KMS-11 (cell line): ENCODE data around the gene MLPH.

Source experiments
- H2AFZ ChIP-seq: fragments of 200-600 bp; sonication (generic); 2 replicates; pipeline ENCODE4 v1.6.1; 2016; ENCODE audit warnings: antibody characterized with exemption, mixed run types, low read depth
- H3K27ac ChIP-seq: fragments of 200-600 bp; sonication (generic); 2 replicates; pipeline ENCODE4 v1.6.1; 2016; ENCODE audit warnings: mild to moderate bottlenecking, mixed run types
- H3K27me3 ChIP-seq: fragments of 200-600 bp; sonication (generic); 2 replicates; pipeline ENCODE4 v1.6.1; 2017; ENCODE audit warnings: mild to moderate bottlenecking, low read depth, mixed run types, moderate library complexity; ENCODE audit not compliant: insufficient read depth
- H3K36me3 ChIP-seq: fragments of 200-600 bp; sonication (generic); 2 replicates; pipeline ENCODE4 v1.6.1; 2017; ENCODE audit warnings: mild to moderate bottlenecking, mixed run types; ENCODE audit not compliant: insufficient read depth
- H3K4me1 ChIP-seq: fragments of 200-600 bp; sonication (generic); 2 replicates; pipeline ENCODE4 v1.6.1; 2016; ENCODE audit warnings: mild to moderate bottlenecking, low read depth, mixed run types; ENCODE audit not compliant: poor library complexity, severe bottlenecking
- H3K4me2 ChIP-seq: fragments of 200-600 bp; sonication (generic); 2 replicates; pipeline ENCODE4 v1.7.0; 2016; ENCODE audit warnings: mild to moderate bottlenecking, mixed run types
- H3K4me3 ChIP-seq: fragments of 200-600 bp; sonication (generic); IDR thresholded peaks from 2 replicates; pipeline ENCODE4 v1.6.1; 2017; ENCODE audit warnings: low read depth, low read length, mixed read lengths; ENCODE audit not compliant: insufficient read depth
- H3K79me2 ChIP-seq: fragments of 200-600 bp; sonication (generic); 2 replicates; pipeline ENCODE4 v1.6.1; 2016; ENCODE audit warnings: low read depth, mixed run types; ENCODE audit not compliant: insufficient read depth
- H3K9ac ChIP-seq: fragments of 200-600 bp; sonication (generic); 2 replicates; pipeline ENCODE4 v1.6.1; 2016; ENCODE audit warnings: mild to moderate bottlenecking, mixed run types
- H4K20me1 ChIP-seq: fragments of 200-600 bp; sonication (generic); 2 replicates; pipeline ENCODE4 v1.6.1; 2016; ENCODE audit warnings: mild to moderate bottlenecking, mixed run types; ENCODE audit not compliant: insufficient read depth
- TF ChIP-seq, protein P1 (sequence below): fragments of 200-600 bp; sonication (generic); conservative IDR thresholded peaks from 2 replicates; pipeline ENCODE4 v1.6.1; 2017; ENCODE audit warnings: low read depth, mild to moderate bottlenecking, antibody characterized with exemption, low read length, moderate library complexity, mixed read lengths

The MLPH gene

GRCh38 chr2:237525559-237526157 is 38.6 kb downstream of the MLPH start:
- Histone ChIP-seq H3K36me3 (no peaks in the 10 kb centered on the region), H4K20me1 (no peaks in the 10 kb centered on the region), H3K9ac (no peak overlapping the region), H3K4me3 (no peak overlapping the region), H3K4me1 (no peaks in the 10 kb centered on the region), H3K79me2 (no peaks in the 10 kb centered on the region), H3K27me3 (no peaks in the 10 kb centered on the region), H3K27ac (no peak overlapping the region), H3K4me2 (no peak overlapping the region), H2AFZ (no peak overlapping the region)
- TF ChIP-seq, protein P1, sequence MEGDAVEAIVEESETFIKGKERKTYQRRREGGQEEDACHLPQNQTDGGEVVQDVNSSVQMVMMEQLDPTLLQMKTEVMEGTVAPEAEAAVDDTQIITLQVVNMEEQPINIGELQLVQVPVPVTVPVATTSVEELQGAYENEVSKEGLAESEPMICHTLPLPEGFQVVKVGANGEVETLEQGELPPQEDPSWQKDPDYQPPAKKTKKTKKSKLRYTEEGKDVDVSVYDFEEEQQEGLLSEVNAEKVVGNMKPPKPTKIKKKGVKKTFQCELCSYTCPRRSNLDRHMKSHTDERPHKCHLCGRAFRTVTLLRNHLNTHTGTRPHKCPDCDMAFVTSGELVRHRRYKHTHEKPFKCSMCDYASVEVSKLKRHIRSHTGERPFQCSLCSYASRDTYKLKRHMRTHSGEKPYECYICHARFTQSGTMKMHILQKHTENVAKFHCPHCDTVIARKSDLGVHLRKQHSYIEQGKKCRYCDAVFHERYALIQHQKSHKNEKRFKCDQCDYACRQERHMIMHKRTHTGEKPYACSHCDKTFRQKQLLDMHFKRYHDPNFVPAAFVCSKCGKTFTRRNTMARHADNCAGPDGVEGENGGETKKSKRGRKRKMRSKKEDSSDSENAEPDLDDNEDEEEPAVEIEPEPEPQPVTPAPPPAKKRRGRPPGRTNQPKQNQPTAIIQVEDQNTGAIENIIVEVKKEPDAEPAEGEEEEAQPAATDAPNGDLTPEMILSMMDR = no peak

- Histone ChIP-seq H3K79me2 (no peaks in the 10 kb centered on the region), H2AFZ (no peak overlapping the region), H3K4me2 (no peak overlapping the region), H3K4me1 (no peaks in the 10 kb centered on the region), H3K27me3 (no peaks in the 10 kb centered on the region), H3K9ac (no peak overlapping the region), H3K36me3 (no peaks in the 10 kb centered on the region), H3K4me3 (no peak overlapping the region), H4K20me1 (no peaks in the 10 kb centered on the region), H3K27ac (no peak overlapping the region)
- TF ChIP-seq, protein P1 = no peak
These were observed 40.2 kb downstream of the MLPH start for GRCh38 chr2:237527233-237527632.

DNA sequence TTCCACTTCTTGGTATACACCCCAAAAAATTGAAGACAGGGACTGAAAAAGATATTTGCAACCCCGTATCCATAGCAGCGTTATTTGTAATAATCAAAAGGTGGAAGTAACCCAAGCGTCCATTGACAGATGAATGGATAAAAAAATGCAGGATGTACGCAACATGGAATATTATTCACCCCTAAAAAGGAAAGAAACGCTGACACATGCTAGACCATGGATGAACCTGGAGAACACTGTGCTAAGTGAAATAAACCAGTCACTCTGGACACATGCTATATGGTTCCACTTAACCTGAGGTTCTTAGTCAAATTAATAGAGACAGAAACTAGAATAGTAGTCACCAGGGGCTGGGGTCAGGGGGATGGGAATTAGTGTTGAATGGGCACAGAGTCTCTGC is 40.7 kb downstream of the MLPH start:
- Histone ChIP-seq H3K9ac (no peak overlapping the region), H3K4me1 (no peaks in the 10 kb centered on the region), H3K27ac (no peak overlapping the region), H3K79me2 (no peaks in the 10 kb centered on the region), H3K4me3 (no peak overlapping the region), H3K4me2 (no peak overlapping the region), H3K27me3 (no peaks in the 10 kb centered on the region), H3K36me3 (no peaks in the 10 kb centered on the region), H2AFZ (no peak overlapping the region), H4K20me1 (no peaks in the 10 kb centered on the region)
- TF ChIP-seq, protein P1 = no peak

GRCh38 chr2:237529452-237530402 is 42.7 kb downstream of the MLPH start:
- Histone ChIP-seq H3K4me1 (no peaks in the 10 kb centered on the region), H3K27ac (no peak overlapping the region), H3K9ac (no peak overlapping the region), H2AFZ (no peak overlapping the region), H3K36me3 (no peaks in the 10 kb centered on the region), H3K27me3 (no peaks in the 10 kb centered on the region), H3K4me2 (no peak overlapping the region), H3K79me2 (no peaks in the 10 kb centered on the region), H4K20me1 (no peaks in the 10 kb centered on the region), H3K4me3 (no peak overlapping the region)
- TF ChIP-seq, protein P1 = no peak
